ENCODE results near the gene COL4A2.

COL4A2 gene

GRCh38 chr13:110400786-110401533, 93.9 kb downstream of the COL4A2 start:
- CTCF ChIA-PET = interaction anchor here (0.5 to 1.4 kb wide), 2 partner anchors 11 to 84 kb away, joined by 3 to 7 read pairs; no protein-coding TSS in a partner anchor
- Histone ChIP-seq H3K4me3 (ENCODE audit: low read depth, low read length) (no peak overlapping the region), H3K9me3 (ENCODE audit: control insufficient read depth, insufficient read depth, low read depth, low read length) (no peaks in the 10 kb centered on the region), H3K4me1 (ENCODE audit: control insufficient read depth, insufficient read depth, low read length) (no peaks in the 10 kb centered on the region), H3K36me3 (ENCODE audit: control insufficient read depth in 2 of 2, insufficient read depth in 1 of 2, low read length in 2 of 2) (no peaks in the 10 kb centered on the region), H3K27ac (ENCODE audit: extremely low read depth, low read depth, low read length) (no peak overlapping the region)
- POLR2A ChIA-PET = interaction anchor here (0.8 kb wide), 1 partner anchor 94 kb away, joined by 3 read pairs; the partner anchor contains the start of genes COL4A1 and COL4A2
- no peak for TF ChIP-seq ZNF580 (tag by site-specific recombination; IDR thresholded peaks at IDR 0.05)
- no peak for TF ChIP-seq ZNF704 (tag by site-specific recombination; IDR thresholded peaks at IDR 0.05)
- TF ChIP-seq ZSCAN23 (tag by site-specific recombination; IDR thresholded peaks at IDR 0.05) = no peak

GRCh38 chr13:110402299-110403069, 95.4 kb downstream of the COL4A2 start:
- ChIA-PET CTCF (interaction anchor here (0.5 to 1.4 kb wide), 4 partner anchors 9 to 1246 kb away, joined by 3 to 7 read pairs (median 3); no protein-coding TSS in a partner anchor), POLR2A (no interaction called here)
- TF ChIP-seq ZNF548 (tag by site-specific recombination; IDR thresholded peaks at IDR 0.05) (no peak), MYNN (tag by site-specific recombination; IDR thresholded peaks at IDR 0.05; ENCODE audit: borderline replicate concordance) (no peak), ZNF473 (tag by site-specific recombination; IDR thresholded peaks at IDR 0.05) (no peak), ZNF292 (tag by site-specific recombination; IDR thresholded peaks at IDR 0.05; ENCODE audit: borderline replicate concordance, low read depth) (no peak), ZNF514 (tag by site-specific recombination; IDR thresholded peaks at IDR 0.05) (no peak), ZNF670 (tag by site-specific recombination; IDR thresholded peaks at IDR 0.05; ENCODE audit: low read depth) (no peak), ZNF792 (tag by site-specific recombination; IDR thresholded peaks at IDR 0.05) (no peak), ZNF266 (tag by site-specific recombination; IDR thresholded peaks at IDR 0.05; ENCODE audit: low read depth) (no peak), ZNF335 (tag by site-specific recombination; conservative IDR thresholded peaks at IDR 0.05) (no peak), KLF17 (tag by site-specific recombination; IDR thresholded peaks at IDR 0.05) (no peak), ZFP69B (tag by site-specific recombination; IDR thresholded peaks at IDR 0.05) (no peak), ZNF10 (tag by site-specific recombination; IDR thresholded peaks at IDR 0.05) (no peak), ZNF202 (tag by site-specific recombination; IDR thresholded peaks at IDR 0.05; ENCODE audit: borderline replicate concordance) (no peak), BCL11A (tag by site-specific recombination; IDR thresholded peaks at IDR 0.05; ENCODE audit: low read depth) (no peak), ZNF362 (tag by site-specific recombination; IDR thresholded peaks at IDR 0.05) (no peak), ZNF558 (tag by site-specific recombination; IDR thresholded peaks at IDR 0.05) (no peak), ZBTB10 (tag by site-specific recombination; IDR thresholded peaks at IDR 0.05) (no peak)
- no peaks in the 10 kb centered on the region for H3K4me1 ChIP-seq (ENCODE audit: control insufficient read depth, insufficient read depth, low read length)
- H3K36me3 ChIP-seq (ENCODE audit: control insufficient read depth in 2 of 2, insufficient read depth in 1 of 2, low read length in 2 of 2) = no peaks in the 10 kb centered on the region
- no peak overlapping the region for H3K27ac ChIP-seq (ENCODE audit: extremely low read depth, low read depth, low read length)
- H3K9me3 ChIP-seq (ENCODE audit: control insufficient read depth, insufficient read depth, low read depth, low read length) = no peaks in the 10 kb centered on the region
- H3K4me3 ChIP-seq (ENCODE audit: low read depth, low read length) = no peak overlapping the region
